ENCODE results near the gene SIX5.

The SIX5 gene

DNA sequence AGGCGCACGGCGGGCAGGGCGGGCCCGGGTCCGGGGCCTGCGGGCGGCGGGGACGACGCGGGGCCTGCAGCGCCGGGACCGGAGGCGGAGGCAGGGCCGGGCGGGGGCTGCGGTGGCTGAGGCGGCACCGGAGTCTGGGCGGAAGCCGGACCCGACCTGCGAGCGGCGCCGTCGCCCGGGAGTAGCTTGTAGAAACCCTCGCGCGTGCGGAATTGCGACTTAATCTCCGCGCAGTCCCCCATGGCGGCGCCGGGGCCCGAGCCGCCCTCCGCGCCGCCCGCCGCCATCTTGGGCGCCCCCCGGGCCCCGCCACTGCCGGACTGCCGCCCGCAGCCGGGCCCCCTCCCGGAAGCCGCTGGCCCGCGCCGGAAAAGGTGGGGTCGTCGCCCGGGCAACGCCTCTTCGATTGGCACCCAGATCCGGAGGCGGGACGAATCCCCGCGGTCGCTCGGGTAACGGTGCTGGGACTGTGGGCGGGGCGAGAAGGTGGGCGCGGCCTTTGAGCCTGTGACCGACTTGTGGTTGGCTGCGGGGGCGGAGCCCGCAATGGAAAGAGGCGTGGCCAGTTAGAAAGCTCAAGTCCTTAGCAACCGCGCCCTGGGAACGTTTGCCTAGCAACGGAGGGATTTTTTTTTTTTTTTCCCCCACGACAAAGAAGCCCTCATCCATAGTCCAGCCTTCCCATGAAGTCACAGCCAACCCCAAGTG is 23.6 kb upstream of the SIX5 start, which contains the start of gene DMWD:
TSS of gene DMWD (minus strand) at position 376 of the 708 bp plus-strand sequence. CDS start at position 287, 89 bp downstream.
- DNase-seq (ENCODE audit: low read depth in 2 of 2), result peak; percentile 99 to 100

GRCh38 chr19:45791744-45792469 is 22.9 kb upstream of the SIX5 start:
- no peak for DNase-seq (ENCODE audit: low read depth in 2 of 2)

- no peak for DNase-seq (ENCODE audit: low read depth in 2 of 2)
Measured at GRCh38 chr19:45790942-45791341, 21.9 kb upstream of the SIX5 start.

DNA sequence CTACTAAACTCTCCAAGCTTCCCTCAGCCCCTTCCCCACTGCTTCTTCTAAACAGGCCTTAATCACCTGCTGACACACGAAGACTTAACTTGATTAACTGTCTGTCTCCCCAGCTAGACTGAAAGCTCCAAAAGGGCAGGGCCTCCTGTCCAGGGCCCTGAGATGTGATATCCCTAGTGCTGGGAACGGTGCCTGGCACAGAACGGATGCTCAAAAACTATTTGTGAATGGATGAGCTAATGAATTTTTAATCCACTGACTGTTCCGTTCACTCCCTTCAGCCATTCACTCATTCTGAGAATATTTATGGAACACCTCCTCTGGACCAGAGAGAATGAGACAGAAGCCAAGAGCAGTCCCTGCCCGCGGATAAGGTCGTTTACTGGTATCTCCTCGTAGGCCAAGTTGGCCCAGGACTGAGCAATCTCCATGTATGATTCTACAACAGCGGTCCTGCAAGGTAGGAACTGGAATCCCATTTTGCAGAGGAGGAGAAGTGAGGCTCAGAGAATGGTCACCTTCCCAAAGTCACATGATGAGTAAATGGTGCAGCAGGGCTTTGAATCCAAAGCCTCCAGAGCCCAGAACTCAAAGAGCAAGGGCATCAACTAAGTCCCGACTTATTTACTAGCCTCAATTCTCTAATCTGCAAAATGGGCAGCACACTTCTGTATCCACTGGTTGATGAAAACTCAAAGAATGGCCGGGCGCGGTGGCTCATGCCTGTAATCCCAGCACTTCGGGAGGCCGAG is 20.2 kb upstream of the SIX5 start:
- no peak for DNase-seq (ENCODE audit: low read depth in 2 of 2)

- DNase-seq (ENCODE audit: low read depth in 2 of 2), result no peak
Measured at GRCh38 chr19:45786533-45786894, 17.5 kb upstream of the SIX5 start.

- DNase-seq (ENCODE audit: low read depth in 2 of 2), result no peak
Measured at GRCh38 chr19:45785781-45786532, 16.9 kb upstream of the SIX5 start.

DNA sequence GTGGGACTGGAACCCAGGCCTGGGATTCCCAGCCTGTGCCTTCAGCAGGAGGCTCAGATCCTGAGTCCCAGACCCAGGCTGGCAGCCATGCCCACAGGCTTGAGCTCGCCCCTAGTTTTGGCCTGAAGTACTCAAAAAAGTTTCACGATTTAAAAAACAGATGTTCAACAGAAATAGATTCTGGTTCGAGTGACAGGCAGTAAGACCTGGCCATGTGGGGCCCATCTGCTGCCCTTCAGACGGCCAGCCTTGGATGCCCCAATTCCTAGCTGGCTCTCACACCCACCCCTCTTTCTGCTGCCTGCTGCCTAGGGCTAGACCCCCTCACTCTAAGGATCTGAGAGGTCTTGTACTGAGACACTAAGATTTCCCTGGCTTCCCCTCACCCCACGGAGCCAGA is 16.0 kb upstream of the SIX5 start:
- DNase-seq (ENCODE audit: low read depth in 2 of 2), result no peak

DNA sequence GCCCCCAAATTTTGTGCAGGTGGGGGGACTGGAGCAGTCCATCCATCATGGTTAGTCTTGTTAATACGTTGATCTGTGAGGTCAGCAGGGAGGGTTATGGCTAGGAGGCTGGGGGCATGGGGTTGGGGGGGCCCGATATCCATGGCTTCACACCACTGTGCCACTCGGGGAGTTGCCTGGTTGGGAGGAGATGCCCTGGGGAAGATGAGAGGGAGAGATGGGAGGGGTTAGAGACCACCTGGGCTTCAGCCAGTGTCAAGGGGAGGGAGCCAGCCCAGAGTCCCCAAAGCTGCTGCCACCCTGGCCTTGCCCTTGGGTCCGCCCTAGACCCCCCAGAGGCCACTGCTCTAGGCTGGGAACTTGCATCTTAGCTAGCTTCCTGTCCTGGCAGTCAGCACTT is 15.0 kb upstream of the SIX5 start:
- DNase-seq (ENCODE audit: low read depth in 2 of 2), result no peak

DNA sequence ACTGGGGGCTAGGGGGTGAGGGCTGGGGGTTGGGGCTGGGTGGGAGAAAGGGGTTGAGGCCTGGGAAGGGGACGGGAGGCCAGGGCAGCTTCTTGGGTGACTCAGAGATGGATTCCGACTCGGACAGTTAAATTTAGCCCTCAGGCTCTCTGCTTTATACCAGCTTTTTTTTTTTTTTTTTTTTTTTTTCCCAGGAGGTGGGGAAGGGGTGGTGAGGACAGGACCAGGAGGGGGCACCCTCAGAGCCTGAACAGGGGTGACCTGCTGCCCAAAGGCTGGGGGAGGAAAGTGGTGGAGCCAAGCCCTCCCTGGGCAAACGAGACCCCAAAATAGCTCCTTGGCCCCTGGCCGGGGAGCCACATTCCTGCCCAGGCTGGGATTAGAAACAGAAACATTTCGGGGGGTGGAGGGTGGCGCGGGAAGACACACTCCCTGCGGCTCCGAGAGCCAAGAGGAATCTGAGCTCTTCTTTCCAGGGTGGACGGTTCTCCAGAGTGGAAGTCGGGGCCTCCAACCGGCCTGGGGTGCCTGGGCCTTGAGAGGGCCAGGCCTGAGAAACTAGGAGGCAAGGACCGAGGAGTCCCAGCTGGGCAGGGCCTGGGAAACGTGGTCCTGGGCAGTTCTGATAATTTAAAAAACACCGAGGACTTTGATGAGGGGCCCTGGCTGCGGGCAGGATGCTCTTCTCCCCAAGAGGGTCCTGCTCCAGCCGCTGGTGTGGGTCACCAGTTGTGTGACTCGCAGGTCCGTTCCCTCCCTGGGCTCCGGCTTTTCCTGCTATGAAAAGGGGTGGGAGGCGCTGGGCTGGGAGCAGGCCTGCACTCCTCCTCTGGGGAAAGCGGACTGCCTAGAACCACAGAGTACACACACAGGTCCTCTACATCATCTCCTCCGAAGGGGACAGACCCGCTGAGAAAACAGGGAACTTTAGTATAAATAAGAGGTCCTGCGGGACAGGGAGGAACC is 14.1 kb upstream of the SIX5 start:
- DNase-seq (ENCODE audit: low read depth in 2 of 2), result no peak

- no peak for DNase-seq (ENCODE audit: low read depth in 2 of 2)
Measured at GRCh38 chr19:45782162-45782691, 13.2 kb upstream of the SIX5 start, which contains the start of gene DMPK. Gene DMPK (minus strand): TSS chr19:45782490. CDS start chr19:45782352, 138 bp downstream.

DNA sequence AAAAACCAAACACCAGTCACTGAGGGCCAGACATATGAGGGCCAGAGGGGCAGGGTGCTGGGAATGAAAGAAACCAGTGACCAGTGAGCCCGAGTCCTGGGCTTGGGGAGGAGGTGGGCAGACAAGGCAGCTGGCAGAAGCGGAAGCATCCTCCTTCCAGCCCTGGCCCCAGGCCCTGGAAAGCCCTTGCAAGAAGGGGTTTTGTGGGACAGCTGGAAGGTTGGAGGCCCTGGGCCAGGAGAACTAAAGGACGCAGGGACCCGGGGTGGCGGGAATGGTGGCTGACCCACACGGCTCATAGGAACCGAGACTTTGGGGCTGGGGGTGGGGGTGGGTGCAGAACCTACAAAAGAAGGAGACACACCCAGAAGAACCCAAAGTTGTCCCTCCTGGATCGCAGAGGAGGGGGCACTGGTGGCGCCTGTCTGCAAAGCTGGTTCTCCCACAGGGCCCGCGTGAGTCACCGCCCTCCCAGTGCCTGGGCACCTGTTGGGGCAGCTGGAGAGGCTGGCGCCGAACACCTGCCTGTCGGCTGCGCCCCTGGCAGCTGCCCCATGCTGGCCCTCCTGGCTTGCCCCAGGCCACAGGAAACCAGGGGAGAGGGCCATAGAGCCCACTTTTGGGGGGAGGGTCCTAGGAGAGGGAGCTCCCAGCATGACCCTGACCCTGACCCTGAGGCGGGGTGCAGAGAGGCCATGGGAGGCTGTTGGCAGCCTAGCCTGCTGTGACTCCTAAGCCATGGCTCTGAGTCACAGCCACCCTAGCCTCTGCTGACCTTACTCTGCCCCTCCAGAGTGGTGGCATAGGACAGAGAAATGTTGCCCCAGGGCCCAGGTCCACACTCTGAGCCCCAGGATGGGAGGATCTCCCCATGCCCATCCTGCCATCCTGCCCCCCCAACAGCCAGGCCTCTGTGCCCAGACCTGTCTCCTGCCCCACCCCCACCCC is 12.4 kb upstream of the SIX5 start:
- DNase-seq (ENCODE audit: low read depth in 2 of 2), result no peak

DNA sequence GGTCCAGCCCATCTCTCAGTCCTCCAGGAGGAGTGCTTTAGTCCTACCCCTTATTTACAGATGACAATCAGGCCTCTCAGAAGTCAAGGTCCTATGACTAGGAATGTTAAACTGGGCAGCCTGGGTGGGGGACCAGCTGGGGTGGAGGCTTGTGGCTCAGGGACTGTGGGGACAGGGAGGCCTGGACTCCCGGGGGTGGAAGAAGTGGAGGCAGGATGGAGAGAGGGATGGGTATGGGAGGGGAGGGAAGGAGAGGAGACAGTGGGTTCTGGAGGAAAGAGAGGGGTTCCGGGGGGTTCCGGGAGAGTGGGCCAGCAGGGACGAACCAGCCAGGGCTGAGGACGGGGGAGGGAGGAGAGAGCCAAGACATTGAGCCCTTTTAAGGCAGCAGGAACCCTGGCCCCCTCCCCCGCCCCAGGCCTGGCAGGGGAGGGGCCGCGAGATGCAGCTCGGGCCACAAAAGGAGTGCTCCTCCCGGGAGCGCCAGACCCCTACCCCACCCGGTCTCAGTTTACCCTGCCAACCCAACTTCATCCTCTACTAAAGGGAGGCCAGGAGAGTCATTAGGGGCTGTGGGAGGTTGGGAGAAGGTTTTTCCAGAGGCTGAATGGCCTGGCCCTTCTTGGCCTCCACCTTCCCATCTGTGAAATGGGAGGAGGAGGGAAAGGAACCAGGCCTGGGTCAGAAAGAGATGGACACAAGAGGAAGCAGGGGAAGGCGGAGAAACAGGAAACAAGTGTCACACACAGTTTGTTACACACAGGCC is 11.6 kb upstream of the SIX5 start:
- DNase-seq (ENCODE audit: low read depth in 2 of 2), result no peak

GRCh38 chr19:45780146-45780447 is 11.0 kb upstream of the SIX5 start:
- DNase-seq (ENCODE audit: low read depth in 2 of 2), result no peak

GRCh38 chr19:45779231-45780145 is 10.4 kb upstream of the SIX5 start:
- DNase-seq (ENCODE audit: low read depth in 2 of 2), result peak; percentile 59 to 63

DNA sequence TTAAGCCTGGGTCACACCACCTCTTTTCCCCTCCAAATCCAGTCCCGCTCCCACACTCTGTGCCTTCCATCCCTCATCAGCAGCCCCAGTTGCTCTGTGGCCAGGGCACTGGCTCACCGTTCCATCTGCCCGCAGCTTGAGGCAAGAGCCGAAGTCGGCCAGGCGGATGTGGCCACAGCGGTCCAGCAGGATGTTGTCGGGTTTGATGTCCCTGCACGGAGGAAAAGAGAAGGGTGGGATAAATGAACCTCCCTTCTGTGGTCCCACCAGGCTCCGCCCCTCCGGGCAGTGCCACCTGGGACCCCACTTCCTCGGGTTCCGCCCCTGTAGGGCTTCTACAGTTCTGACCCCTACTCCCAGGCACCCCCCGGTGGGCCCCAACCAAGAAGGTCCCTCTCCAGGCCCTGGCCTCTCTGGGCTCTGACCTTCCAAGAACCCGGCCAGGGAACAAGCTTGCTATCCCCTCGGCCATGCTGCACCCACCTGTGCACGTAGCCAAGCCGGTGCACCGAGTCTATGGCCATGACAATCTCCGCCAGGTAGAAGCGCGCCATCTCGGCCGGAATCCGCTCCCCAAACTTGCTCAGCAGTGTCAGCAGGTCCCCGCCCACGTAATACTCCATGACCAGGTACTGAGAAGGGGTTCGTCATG is 9.1 kb upstream of the SIX5 start:
- DNase-seq (ENCODE audit: low read depth in 2 of 2), result no peak

DNA sequence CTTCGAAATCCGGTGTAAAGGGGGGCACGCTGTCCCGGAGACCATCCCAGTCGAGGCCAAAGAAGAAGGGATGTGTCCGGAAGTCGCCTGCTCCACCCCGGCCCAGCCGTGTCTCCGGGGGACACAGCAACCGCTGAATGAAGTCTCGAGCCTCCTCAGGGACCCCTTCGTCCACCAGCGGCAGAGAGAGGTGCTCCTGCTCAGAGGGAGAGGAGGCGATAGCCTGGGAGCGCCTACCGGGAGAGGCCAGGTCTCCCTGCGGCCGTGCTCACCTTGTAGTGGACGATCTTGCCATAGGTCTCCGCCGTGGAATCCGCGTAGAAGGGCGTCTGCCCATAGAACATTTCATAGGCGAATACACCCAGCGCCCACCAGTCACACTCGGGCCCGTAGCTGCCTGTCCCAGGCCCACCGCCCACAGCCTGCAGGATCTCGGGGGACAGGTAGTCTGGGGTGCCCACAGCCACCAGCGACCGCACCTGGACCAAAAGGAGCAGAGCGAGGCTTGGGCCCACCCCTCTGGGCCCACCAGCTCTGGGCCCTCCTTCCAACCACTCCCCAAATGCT is 8.4 kb upstream of the SIX5 start:
- no peak for DNase-seq (ENCODE audit: low read depth in 2 of 2)

GRCh38 chr19:45774765-45775164 is 5.7 kb upstream of the SIX5 start:
- DNase-seq (ENCODE audit: low read depth in 2 of 2), result no peak
